Prostate gland (tissue), 2 donors: ENCODE results near the gene DHRS1. TPM values are rescaled to one million over a fixed set of nuclear protein-coding genes. Genes with fewer than 3 reads are reported as not detected.

ENCODE experiments used
- DNase-seq: peaks from one replicate; pipeline ENCODE4 v3.0.0-alpha.2; 2019; ENCODE audit warnings: low spot score
- H3K27ac ChIP-seq, 2 donors: fragments of 200-600 bp; sonication (generic); 2 replicates each; pipeline ENCODE4 v1.5.1; 2017 to 2019
- H3K27me3 ChIP-seq: fragments of 200-600 bp; sonication (generic); replicated peaks from 2 replicates; pipeline ENCODE4 v1.5.1; 2019; ENCODE audit not compliant: insufficient read depth
- H3K36me3 ChIP-seq, 2 donors: fragments of 200-600 bp; sonication (generic); 1 replicate in 1 of 2; 2 replicates in 1 of 2; pipeline versions ENCODE4 v1.5.1 to v1.8.1; 2017 to 2019
- H3K4me1 ChIP-seq: fragments of 200-600 bp; sonication (generic); replicated peaks from 2 replicates; pipeline ENCODE4 v1.5.1; 2019
- H3K4me3 ChIP-seq, 2 donors: fragments of 200-600 bp; sonication (generic); 2 replicates each; pipeline ENCODE4 v1.5.1; 2017 to 2019
- H3K9me3 ChIP-seq: fragments of 200-600 bp; sonication (generic); 2 replicates; pipeline ENCODE4 v1.5.1; 2017
- POLR2A ChIP-seq: fragments of 450-650 bp; IDR thresholded peaks from one replicate; pipeline ENCODE4 v1.6.1; 2016; ENCODE audit warnings: antibody characterized with exemption, mild to moderate bottlenecking
- POLR2AphosphoS5 ChIP-seq: sonication (generic); formaldehyde crosslinking; IDR thresholded peaks from one replicate; pipeline ENCODE4 v1.6.1; 2017; ENCODE audit warnings: antibody characterized with exemption
- WGBS: methylation state at CpG from one replicate; pipeline ENCODE4 v1.1.5; 2018; 5-methylcytosine and 5-hydroxymethylcytosine counted together
- intact Hi-C: fragments of 100-400 bp; cut with DNase I; formaldehyde crosslinking; loops from one replicate; pipeline ENCODE4 v1.14.2; 2022
- total RNA-seq, 2 donors: library from RNA; depleted of rRNA; stranded (reverse); fragments of >200 nt; gene quantifications; one replicate each; pipeline ENCODE4 v1.1.0, GENCODE V29; 2016
- TF ChIP-seq, protein P1 (sequence below), 4 experiments: fragments of 200-600 bp in 2 of 4; fragments of 450-650 bp in 2 of 4; sonication (generic) in 2 of 4; IDR thresholded peaks; 1 replicate in 3 of 4; 2 replicates in 1 of 4; pipeline ENCODE4 v1.5.1; 2016 to 2019; ENCODE audit warnings: antibody characterized with exemption in 4 of 4, mild to moderate bottlenecking in 2 of 4, moderate library complexity in 2 of 4

The DHRS1 gene
- total RNA-seq, 2 donors from 2014 or later: 16.9 to 74.0 TPM

DNA sequence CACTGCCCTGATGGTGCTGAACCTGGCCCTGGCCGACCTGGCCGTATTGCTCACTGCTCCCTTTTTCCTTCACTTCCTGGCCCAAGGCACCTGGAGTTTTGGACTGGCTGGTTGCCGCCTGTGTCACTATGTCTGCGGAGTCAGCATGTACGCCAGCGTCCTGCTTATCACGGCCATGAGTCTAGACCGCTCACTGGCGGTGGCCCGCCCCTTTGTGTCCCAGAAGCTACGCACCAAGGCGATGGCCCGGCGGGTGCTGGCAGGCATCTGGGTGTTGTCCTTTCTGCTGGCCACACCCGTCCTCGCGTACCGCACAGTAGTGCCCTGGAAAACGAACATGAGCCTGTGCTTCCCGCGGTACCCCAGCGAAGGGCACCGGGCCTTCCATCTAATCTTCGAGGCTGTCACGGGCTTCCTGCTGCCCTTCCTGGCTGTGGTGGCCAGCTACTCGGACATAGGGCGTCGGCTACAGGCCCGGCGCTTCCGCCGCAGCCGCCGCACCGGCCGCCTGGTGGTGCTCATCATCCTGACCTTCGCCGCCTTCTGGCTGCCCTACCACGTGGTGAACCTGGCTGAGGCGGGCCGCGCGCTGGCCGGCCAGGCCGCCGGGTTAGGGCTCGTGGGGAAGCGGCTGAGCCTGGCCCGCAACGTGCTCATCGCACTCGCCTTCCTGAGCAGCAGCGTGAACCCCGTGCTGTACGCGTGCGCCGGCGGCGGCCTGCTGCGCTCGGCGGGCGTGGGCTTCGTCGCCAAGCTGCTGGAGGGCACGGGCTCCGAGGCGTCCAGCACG is 16.4 kb upstream of the DHRS1 start:
- H3K27ac ChIP-seq: no peak overlapping the region
- no peak for TF ChIP-seq POLR2AphosphoS5
- TF ChIP-seq, protein P1, sequence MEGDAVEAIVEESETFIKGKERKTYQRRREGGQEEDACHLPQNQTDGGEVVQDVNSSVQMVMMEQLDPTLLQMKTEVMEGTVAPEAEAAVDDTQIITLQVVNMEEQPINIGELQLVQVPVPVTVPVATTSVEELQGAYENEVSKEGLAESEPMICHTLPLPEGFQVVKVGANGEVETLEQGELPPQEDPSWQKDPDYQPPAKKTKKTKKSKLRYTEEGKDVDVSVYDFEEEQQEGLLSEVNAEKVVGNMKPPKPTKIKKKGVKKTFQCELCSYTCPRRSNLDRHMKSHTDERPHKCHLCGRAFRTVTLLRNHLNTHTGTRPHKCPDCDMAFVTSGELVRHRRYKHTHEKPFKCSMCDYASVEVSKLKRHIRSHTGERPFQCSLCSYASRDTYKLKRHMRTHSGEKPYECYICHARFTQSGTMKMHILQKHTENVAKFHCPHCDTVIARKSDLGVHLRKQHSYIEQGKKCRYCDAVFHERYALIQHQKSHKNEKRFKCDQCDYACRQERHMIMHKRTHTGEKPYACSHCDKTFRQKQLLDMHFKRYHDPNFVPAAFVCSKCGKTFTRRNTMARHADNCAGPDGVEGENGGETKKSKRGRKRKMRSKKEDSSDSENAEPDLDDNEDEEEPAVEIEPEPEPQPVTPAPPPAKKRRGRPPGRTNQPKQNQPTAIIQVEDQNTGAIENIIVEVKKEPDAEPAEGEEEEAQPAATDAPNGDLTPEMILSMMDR (IDR thresholded peaks at IDR 0.05): no peak
- TF ChIP-seq POLR2A: no peak
- DNase-seq: no peak
- no peaks in the 10 kb centered on the region for H3K36me3 ChIP-seq
- H3K4me3 ChIP-seq: no peak overlapping the region
- 38% methylated on average over 50 of the region's 70 CpGs for WGBS
- H3K9me3 ChIP-seq: no peaks in the 10 kb centered on the region
- H3K4me1 ChIP-seq: no peaks in the 10 kb centered on the region
- intact Hi-C loops: no loop called here
- peaks cover 4% of the 10 kb centered on the region for H3K27me3 ChIP-seq

DNA sequence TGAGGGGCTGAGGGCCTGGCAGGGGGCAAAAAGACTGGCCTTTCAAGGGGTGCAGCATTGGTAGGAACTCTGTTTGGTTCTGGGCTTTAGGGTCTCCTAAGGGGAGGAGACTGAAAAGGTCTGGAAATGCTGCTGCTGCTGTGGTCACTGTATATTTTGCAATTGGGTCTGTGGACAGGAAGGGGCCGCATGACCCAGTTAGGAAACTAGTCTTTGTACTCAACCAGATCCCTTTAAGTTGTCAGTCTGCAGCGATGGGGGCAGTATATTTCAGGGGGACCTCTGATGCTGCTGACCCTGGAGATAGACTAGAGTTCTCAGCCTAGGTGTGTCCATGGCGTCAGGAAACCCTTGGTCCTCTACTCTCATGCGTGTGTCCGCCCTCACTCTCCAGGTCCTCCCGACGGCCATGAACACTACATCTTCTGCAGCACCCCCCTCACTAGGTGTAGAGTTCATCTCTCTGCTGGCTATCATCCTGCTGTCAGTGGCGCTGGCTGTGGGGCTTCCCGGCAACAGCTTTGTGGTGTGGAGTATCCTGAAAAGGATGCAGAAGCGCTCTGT is 15.7 kb upstream of the DHRS1 start:
- Histone ChIP-seq H3K36me3 (no peaks in the 10 kb centered on the region), H3K9me3 (no peaks in the 10 kb centered on the region), H3K4me3 (no peak overlapping the region), H3K27me3 (peaks cover 4% of the 10 kb centered on the region), H3K4me1 (peaks cover 2% of the 10 kb centered on the region), H3K27ac (no peak overlapping the region)
- WGBS: 83% methylated on average over 10 of the region's 10 CpGs
- TF ChIP-seq POLR2A (no peak), POLR2AphosphoS5 (no peak)
- TF ChIP-seq, protein P1 (IDR thresholded peaks at IDR 0.05): no peak
- no peak for DNase-seq
- intact Hi-C loops: no loop called here

DNA sequence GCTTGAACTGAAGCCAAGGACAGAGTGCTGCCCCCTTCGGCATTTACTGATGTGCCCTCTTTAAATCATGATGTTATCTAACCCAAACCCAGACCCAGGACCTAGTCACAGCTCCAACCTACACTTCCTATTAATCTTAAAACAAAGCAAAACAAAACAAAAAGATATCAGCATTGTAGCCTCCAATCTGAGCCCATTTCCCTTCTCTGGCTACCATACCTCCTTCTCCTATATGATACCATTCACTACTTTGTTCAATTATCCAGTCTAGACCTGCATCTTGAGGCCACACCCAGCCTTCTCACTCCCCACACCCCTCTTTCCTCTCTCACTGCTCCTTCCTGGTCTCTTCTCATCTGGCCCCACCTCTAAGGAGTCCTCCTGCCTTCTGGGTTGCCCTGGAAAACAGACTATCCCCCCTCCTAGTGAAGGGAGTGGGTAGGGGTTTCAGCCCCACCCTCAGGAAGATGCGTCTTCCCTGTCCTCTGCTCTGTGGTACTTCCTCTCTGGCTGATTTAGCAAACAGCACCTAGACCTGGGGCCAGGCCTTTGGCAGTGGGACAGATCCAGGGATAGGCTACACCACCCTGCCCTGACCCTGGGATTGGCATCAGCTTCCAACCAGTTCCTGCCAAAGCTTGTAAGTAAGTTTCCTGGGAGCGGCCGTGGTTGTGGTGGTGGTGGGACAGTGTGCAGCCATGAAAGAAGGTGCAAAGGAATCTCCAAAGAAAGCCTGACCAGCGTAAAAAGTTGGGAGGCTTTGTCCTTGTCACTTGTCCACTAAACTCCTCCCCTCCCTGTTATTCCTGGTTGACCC is 15.0 kb upstream of the DHRS1 start:
- WGBS: 70% methylated on average over 5 of the region's 5 CpGs
- Histone ChIP-seq H3K4me3 (no peak overlapping the region), H3K36me3 (no peaks in the 10 kb centered on the region), H3K4me1 (peaks cover 8% of the 10 kb centered on the region), H3K27ac (no peak overlapping the region), H3K27me3 (peaks cover 4% of the 10 kb centered on the region), H3K9me3 (no peaks in the 10 kb centered on the region)
- TF ChIP-seq POLR2AphosphoS5: no peak
- TF ChIP-seq, protein P1 (IDR thresholded peaks at IDR 0.05): no peak
- TF ChIP-seq POLR2A: no peak
- no peak for DNase-seq
- intact Hi-C loops: no loop called here

DNA sequence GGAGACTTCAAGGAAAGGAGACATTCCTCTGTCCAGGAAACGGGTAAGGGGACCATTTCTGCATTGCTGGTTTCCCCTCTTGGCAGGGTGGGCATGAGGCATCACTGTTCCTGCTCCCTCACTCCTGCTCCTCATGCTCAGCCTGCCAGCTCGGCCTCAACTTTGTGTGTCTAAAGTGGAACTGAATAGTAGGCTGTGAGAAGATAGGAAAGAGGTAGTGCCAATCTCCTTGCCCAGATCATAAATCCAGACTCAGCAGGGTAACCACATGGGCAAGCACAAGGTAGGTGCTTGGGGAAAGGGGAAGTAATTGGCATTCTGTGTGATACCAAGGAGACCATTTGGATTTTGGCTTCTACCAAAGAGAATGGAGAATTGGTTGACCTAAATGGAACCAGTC is 14.3 kb upstream of the DHRS1 start:
- DNase-seq: no peak
- H3K4me3 ChIP-seq: no peak overlapping the region
- peaks cover 8% of the 10 kb centered on the region for H3K4me1 ChIP-seq
- H3K36me3 ChIP-seq: no peaks in the 10 kb centered on the region
- H3K9me3 ChIP-seq: no peaks in the 10 kb centered on the region
- H3K27ac ChIP-seq: no peak overlapping the region
- peaks cover 4% of the 10 kb centered on the region for H3K27me3 ChIP-seq
- intact Hi-C loops: no loop called here
- TF ChIP-seq, protein P1 (IDR thresholded peaks at IDR 0.05): no peak
- TF ChIP-seq POLR2AphosphoS5 (no peak), POLR2A (no peak)
- 80% methylated on average over 2 of the region's 2 CpGs for WGBS
